NT2/D1 (cell line): Measurements from ENCODE around the gene ATAT1.
A peak's percentile ranks its signal among the peaks of the same experiment; 100 is the strongest.

ENCODE experiments used
- DNase-seq: peaks from one replicate; pipeline ENCODE4 v3.0.0-alpha.2; 2011; ENCODE audit warnings: low read depth, low spot score
- H3K27me3 ChIP-seq: 2 replicates; pipeline ENCODE4 v1.6.0; 2011; ENCODE audit warnings: mild to moderate bottlenecking; ENCODE audit not compliant: insufficient read length, insufficient read depth
- H3K36me3 ChIP-seq: 2 replicates; pipeline ENCODE4 v1.6.1; 2011; ENCODE audit warnings: mild to moderate bottlenecking, low read length, mixed read lengths; ENCODE audit not compliant: insufficient read depth, insufficient read length
- H3K4me1 ChIP-seq: 2 replicates; pipeline ENCODE4 v1.5.1; 2011; ENCODE audit not compliant: insufficient read depth, insufficient read length
- H3K4me3 ChIP-seq: 2 replicates; pipeline ENCODE4 v1.5.1; 2011; ENCODE audit warnings: low read depth; ENCODE audit not compliant: insufficient read length
- H3K9ac ChIP-seq: 2 replicates; pipeline ENCODE4 v1.6.0; 2011; ENCODE audit warnings: low read depth; ENCODE audit not compliant: insufficient read length
- H3K9me3 ChIP-seq: 2 replicates; pipeline ENCODE4 v1.5.1; 2011; ENCODE audit warnings: mild to moderate bottlenecking, low read length; ENCODE audit not compliant: insufficient read depth
- SUZ12 ChIP-seq: IDR thresholded peaks from 2 replicates; pipeline ENCODE4 v1.6.1; 2011; ENCODE audit not compliant: insufficient read length, insufficient read depth; ENCODE audit errors: extremely low read depth
- YY1 ChIP-seq: IDR thresholded peaks from 2 replicates; pipeline ENCODE4 v1.6.1; 2011; ENCODE audit not compliant: insufficient read length, insufficient read depth
- ZNF274 ChIP-seq: IDR thresholded peaks from 2 replicates; pipeline ENCODE4 v1.6.1; 2011; ENCODE audit warnings: mild to moderate bottlenecking, low read depth, low read length

Gene ATAT1

GRCh38 chr6:30689985-30690384, 63.3 kb downstream of the ATAT1 start:
- peaks cover 8% of the 10 kb centered on the region for H3K4me1 ChIP-seq
- peak overlapping the region; percentile 63 for H3K4me3 ChIP-seq
- TF ChIP-seq SUZ12: no peak
- no peak for TF ChIP-seq YY1
- no peak for TF ChIP-seq ZNF274
- DNase-seq: no peak
- no peaks in the 10 kb centered on the region for H3K27me3 ChIP-seq
- H3K9me3 ChIP-seq: no peaks in the 10 kb centered on the region
- peak overlapping the region; percentile 87 for H3K9ac ChIP-seq
- H3K36me3 ChIP-seq: peaks cover 22% of the 10 kb centered on the region

- TF ChIP-seq ZNF274 (no peak), SUZ12 (no peak), YY1 (no peak)
- H3K9ac ChIP-seq: peak within 1 kb of the TSS; percentile 87
- H3K36me3 ChIP-seq: peaks cover 16% of the 10 kb centered on the region
- H3K4me3 ChIP-seq: peak within 1 kb of the TSS; percentile 63
- no peaks in the 10 kb centered on the region for H3K27me3 ChIP-seq
- peaks cover 8% of the 10 kb centered on the region for H3K4me1 ChIP-seq
- peak; percentile 63 for DNase-seq
- H3K9me3 ChIP-seq: no peaks in the 10 kb centered on the region
Measured at GRCh38 chr6:30690403-30691207, 63.9 kb downstream of the ATAT1 start, which contains the start of gene NRM. Gene NRM (minus strand): TSS chr6:30690984. CDS start chr6:30690974, 10 bp downstream.

GRCh38 chr6:30691208-30691847, 64.7 kb downstream of the ATAT1 start:
- Histone ChIP-seq H3K9ac (peak overlapping the region; percentile 57), H3K4me1 (peaks cover 8% of the 10 kb centered on the region), H3K4me3 (peak overlapping the region; percentile 16), H3K9me3 (no peaks in the 10 kb centered on the region), H3K36me3 (peaks cover 14% of the 10 kb centered on the region), H3K27me3 (no peaks in the 10 kb centered on the region)
- TF ChIP-seq SUZ12 (no peak), YY1 (no peak), ZNF274 (no peak)
- no peak for DNase-seq
